CD4-positive, alpha-beta memory T cell (primary cell): ENCODE data around the gene ANGEL1. TPM values are rescaled to one million over a fixed set of nuclear protein-coding genes. Genes with fewer than 3 reads are reported as not detected.
A peak's percentile ranks its signal among the peaks of the same experiment; 100 is the strongest.

Experiments used
- CTCF ChIA-PET: fragments of 350-600 bp; sonication (Branson Sonifier 250); formaldehyde crosslinking; loops from one replicate; lab custom pipeline; 2021; ENCODE audit warnings: inconsistent platforms; ENCODE audit not compliant: partially characterized antibody; lab: Charles Lee
- POLR2A ChIA-PET: fragments of 350-600 bp; sonication (Branson Sonifier 250); formaldehyde crosslinking; loops from one replicate; lab custom pipeline; 2021; ENCODE audit not compliant: partially characterized antibody; lab: Charles Lee
- DNase-seq, 5 donors: peaks; one replicate each; pipeline versions ENCODE4 v3.0.0 to v3.0.0-alpha.2; 2020 to 2022; ENCODE audit warnings: mixed read lengths in 1 of 5
- H3K27ac ChIP-seq: one replicate; pipeline ENCODE4 v1.7.0; 2013; ENCODE audit warnings: low read depth, low read length
- H3K27me3 ChIP-seq: 2 replicates; pipeline ENCODE4 v1.7.0; 2013; ENCODE audit warnings: mild to moderate bottlenecking, low read length, moderate library complexity; ENCODE audit not compliant: insufficient read depth
- H3K36me3 ChIP-seq: 2 replicates; pipeline ENCODE4 v1.7.0; 2013; ENCODE audit warnings: mild to moderate bottlenecking, low read length, moderate library complexity; ENCODE audit not compliant: insufficient read depth
- H3K4me1 ChIP-seq: 2 replicates; pipeline ENCODE4 v1.7.0; 2013; ENCODE audit warnings: mild to moderate bottlenecking, low read length, moderate library complexity; ENCODE audit not compliant: insufficient read depth
- H3K4me3 ChIP-seq, 2 donors: one replicate each; pipeline ENCODE4 v1.7.0; 2013; ENCODE audit warnings: low read length in 2 of 2, mild to moderate bottlenecking in 1 of 2
- H3K9me3 ChIP-seq, 2 donors: one replicate each; pipeline ENCODE4 v1.7.0; 2013; ENCODE audit warnings: low read length in 2 of 2, control low read depth in 1 of 2; ENCODE audit not compliant: control insufficient read depth in 1 of 2
- H3K27ac Mint-ChIP-seq, 7 donors: one replicate each; pipeline ENCODE4 v1.8.0; 2020 to 2021; ENCODE audit warnings: mixed read lengths in 7 of 7, mild to moderate bottlenecking in 6 of 7, inconsistent platforms in 3 of 7, moderate library complexity in 3 of 7
- H3K27me3 Mint-ChIP-seq, 2 donors: one replicate each; pipeline ENCODE4 v1.8.0; 2020 to 2021; ENCODE audit warnings: mixed read lengths in 2 of 2
- H3K36me3 Mint-ChIP-seq, 2 donors: one replicate each; pipeline ENCODE4 v1.8.0; 2020 to 2021; ENCODE audit warnings: mixed read lengths in 2 of 2, inconsistent platforms in 1 of 2, mild to moderate bottlenecking in 1 of 2
- H3K4me1 Mint-ChIP-seq, 4 donors: one replicate each; pipeline ENCODE4 v1.8.0; 2020 to 2021; ENCODE audit warnings: mixed read lengths in 4 of 4, mild to moderate bottlenecking in 1 of 4
- H3K4me3 Mint-ChIP-seq, 8 donors: one replicate each; pipeline ENCODE4 v1.8.0; 2020 to 2021; ENCODE audit warnings: mixed read lengths in 8 of 8, mild to moderate bottlenecking in 7 of 8, moderate library complexity in 6 of 8, inconsistent platforms in 3 of 8
- H3K9me3 Mint-ChIP-seq, 8 donors: one replicate each; pipeline ENCODE4 v1.8.0; 2020 to 2021; ENCODE audit warnings: mixed read lengths in 8 of 8, mild to moderate bottlenecking in 5 of 8, inconsistent platforms in 3 of 8, moderate library complexity in 1 of 8
- intact Hi-C: fragments of 100-400 bp; cut with micrococcal nuclease; formaldehyde crosslinking; loops from one replicate; pipeline ENCODE4 v1.15.1; 2023
- polyA plus RNA-seq, 2 donors: library from polyadenylated mRNA; unstranded; fragments of 300-500 nt; fragmentation: Illumina TruSeq; gene quantifications; one replicate each; pipeline ENCODE4 v1.2.3, GENCODE V29; 2021
- total RNA-seq, 2 experiments: library from RNA; stranded (reverse); gene quantifications; one replicate each; pipeline ENCODE4 v1.2.3, GENCODE V29; 2021

Gene ANGEL1
- total and polyA plus RNA-seq, 4 experiments from 2014 or later, result 17.9 to 32.0 (median 27.0) TPM

DNA sequence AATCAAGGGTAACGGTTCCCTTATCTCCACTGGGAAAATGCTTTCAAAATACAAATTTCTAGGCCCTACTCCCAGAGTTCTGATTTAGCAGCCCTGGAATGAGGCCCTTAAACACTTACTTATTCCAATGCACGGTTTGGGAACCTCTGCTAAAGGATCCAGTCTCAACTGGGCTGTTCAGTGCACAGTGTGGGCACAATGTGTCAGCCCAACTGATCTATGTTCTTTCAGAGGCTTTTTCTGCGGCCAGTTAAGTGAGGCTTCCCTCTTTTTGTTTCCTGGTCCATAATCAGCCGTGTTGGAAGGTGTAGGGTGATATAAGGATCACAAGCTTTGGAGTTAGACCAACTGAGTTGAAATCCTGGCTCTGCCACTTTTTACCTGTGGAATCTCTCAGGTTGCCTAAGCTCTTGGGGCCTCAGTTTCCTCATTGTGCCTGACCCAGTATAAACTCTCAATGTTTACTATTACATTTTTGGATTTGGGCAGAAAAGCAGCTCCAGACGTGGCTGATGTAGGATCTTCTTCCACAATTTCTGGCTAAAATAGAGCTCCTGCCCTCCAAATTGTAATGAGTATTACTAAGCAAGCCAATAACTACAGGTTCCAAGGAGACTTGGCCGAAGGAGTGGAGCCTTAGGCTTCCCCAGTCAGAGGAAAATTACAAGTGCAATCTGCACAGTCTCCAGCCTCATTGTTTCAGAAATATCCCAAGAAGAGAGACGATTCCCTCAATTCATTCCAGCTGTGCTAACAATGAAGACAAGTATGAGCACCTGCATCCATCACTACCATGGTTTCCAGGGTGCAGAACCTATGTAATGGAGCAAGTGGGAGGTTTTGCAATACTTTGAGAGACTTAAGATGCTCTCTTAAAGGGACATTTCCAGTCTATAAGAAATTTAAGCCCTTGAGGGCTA is 2.3 kb upstream of the ANGEL1 start:
- H3K9me3 ChIP-seq, result no peaks in the 10 kb centered on the region
- H3K4me1 ChIP-seq, result peaks cover 24% of the 10 kb centered on the region
- ChIA-PET CTCF (no interaction called here), POLR2A (interaction anchor here (1.7 kb wide), 1 partner anchor 53 kb away, joined by 4 read pairs; the partner anchor contains the start of gene VASH1)
- H3K4me3 Mint-ChIP-seq, result peak overlapping the region in 1 of 8 donors; percentile 3
- H3K4me3 ChIP-seq, result no peak overlapping the region
- DNase-seq, result no peak
- H3K4me1 Mint-ChIP-seq, result peaks cover 18 to 30% (median 22%) of the 10 kb centered on the region in 4 donors
- H3K27me3 Mint-ChIP-seq, result peaks cover 3 to 5% of the 10 kb centered on the region in 2 donors
- no peak overlapping the region for H3K27ac ChIP-seq
- H3K27me3 ChIP-seq, result peaks cover 7% of the 10 kb centered on the region
- no peaks in the 10 kb centered on the region for H3K36me3 ChIP-seq
- H3K27ac Mint-ChIP-seq, result peak overlapping the region in 2 of 7 donors; percentile 36 to 95
- intact Hi-C loops, result loop anchor here (5.0 kb wide), 2 partner anchors 562 to 663 kb away; partner anchors contain the start of genes GPATCH2L, SAMD15 and TMED8
- H3K9me3 Mint-ChIP-seq, result no peaks in the 10 kb centered on the region
- peaks cover 0 to 7% of the 10 kb centered on the region in 2 donors for H3K36me3 Mint-ChIP-seq

DNA sequence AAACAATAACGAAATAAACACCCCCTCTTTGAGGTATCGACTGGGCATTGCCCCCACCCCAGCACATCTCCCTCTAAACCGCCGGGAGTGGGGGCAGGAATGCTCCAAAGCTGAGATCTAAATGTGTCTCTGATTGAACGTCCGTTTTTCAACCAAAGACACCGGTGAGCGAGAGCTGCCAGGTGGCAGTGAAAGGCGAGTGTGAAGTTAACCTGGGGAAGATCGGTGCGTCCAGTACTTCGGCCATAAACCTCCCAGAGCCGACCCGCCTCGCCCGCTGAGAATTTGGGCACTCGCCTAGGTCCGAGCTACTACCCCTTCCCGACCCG is 625 bp downstream of the ANGEL1 start:
- intact Hi-C loops, result loop anchor here (1.0 to 5.0 kb wide), 7 partner anchors 51 to 660 kb away; partner anchors contain the start of genes CIPC, GPATCH2L, GSTZ1 and POMT2
- ChIA-PET POLR2A (interaction anchor here (0.6 to 2.7 kb wide), 18 partner anchors 10 to 830 kb away, joined by 3 to 14 read pairs (median 4); partner anchors contain the start of genes GSTZ1, POMT2, TGFB3 and VASH1), CTCF (interaction anchor here (0.9 to 6.7 kb wide), 9 partner anchors 10 to 504 kb away, joined by 3 to 74 read pairs (median 4); no protein-coding TSS in a partner anchor)
- peak in 3 of 5 donors; percentile 12 to 27 (median 14) for DNase-seq
- H3K36me3 Mint-ChIP-seq, result peaks cover 19 to 24% of the 10 kb centered on the region in 2 donors
- Histone ChIP-seq H3K9me3 (no peaks in the 10 kb centered on the region), H3K4me1 (peaks cover 24% of the 10 kb centered on the region), H3K27me3 (no peaks in the 10 kb centered on the region), H3K27ac (peak overlapping the region; percentile 76), H3K36me3 (peaks cover 17% of the 10 kb centered on the region), H3K4me3 (peak overlapping the region; percentile 43 to 78)
- H3K27me3 Mint-ChIP-seq, result peaks cover 0 to 2% of the 10 kb centered on the region in 2 donors
- peaks cover 21 to 37% (median 29%) of the 10 kb centered on the region in 4 donors for H3K4me1 Mint-ChIP-seq
- H3K27ac Mint-ChIP-seq, result peak overlapping the region; percentile 89 to 98 (median 95)
- no peaks in the 10 kb centered on the region for H3K9me3 Mint-ChIP-seq
- H3K4me3 Mint-ChIP-seq, result peak overlapping the region; percentile 86 to 98 (median 94)

DNA sequence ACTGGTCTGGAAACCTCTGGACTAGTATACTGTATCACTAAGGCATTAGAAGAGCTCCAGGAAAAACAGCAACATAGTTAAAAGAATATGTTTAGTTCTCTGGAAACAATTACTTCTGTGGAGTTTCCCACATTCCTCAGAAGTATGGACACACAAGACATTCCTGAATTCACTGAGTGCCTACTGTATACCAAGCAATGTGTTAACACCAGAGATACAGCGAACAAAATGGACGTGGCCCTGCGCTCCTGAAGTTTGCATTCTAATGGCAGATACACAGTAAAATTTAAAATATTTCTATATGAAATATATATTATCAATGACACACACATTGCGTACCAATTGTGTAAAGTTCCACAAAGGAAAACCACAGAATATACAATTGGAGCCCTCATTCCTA is 1.1 kb downstream of the ANGEL1 start:
- peaks cover 21 to 37% (median 29%) of the 10 kb centered on the region in 4 donors for H3K4me1 Mint-ChIP-seq

DNA sequence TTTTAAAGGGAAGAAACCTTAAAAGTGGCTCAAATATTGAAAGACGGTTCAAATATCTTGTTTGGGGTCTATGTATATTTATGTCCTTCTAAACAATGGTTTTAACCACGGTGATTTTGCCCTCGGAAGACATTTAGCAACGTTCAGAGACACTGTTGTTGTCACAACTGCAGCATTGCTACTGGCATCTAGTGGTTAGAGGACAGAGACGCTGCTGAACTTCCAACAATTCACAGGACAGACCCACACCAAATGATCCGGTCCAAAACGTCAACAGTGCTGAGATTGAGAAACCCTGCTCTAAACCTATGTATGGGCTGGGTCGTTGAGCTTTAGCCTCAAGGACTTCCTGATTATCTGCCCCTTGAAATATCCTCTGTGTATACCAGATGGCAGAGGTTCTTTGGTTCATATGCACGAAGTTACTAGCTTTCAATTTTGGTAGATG is 1.7 kb downstream of the ANGEL1 start:
- peaks cover 28% of the 10 kb centered on the region for H3K36me3 ChIP-seq
- H3K27me3 ChIP-seq, result no peaks in the 10 kb centered on the region
- peaks cover 24% of the 10 kb centered on the region for H3K4me1 ChIP-seq
- DNase-seq, result peak in 4 of 5 donors; percentile 16 to 38 (median 29)
- Mint-ChIP-seq H3K27ac (peak overlapping the region; percentile 71 to 97 (median 89)), H3K36me3 (peaks cover 28 to 33% of the 10 kb centered on the region in 2 donors), H3K4me3 (peak overlapping the region; percentile 81 to 98 (median 92)), H3K9me3 (no peaks in the 10 kb centered on the region), H3K27me3 (peaks cover 0 to 2% of the 10 kb centered on the region in 2 donors), H3K4me1 (peaks cover 21 to 37% (median 29%) of the 10 kb centered on the region in 4 donors)
- POLR2A ChIA-PET, result interaction anchor here (0.8 to 2.7 kb wide), 5 partner anchors 42 to 510 kb away, joined by 3 to 13 read pairs (median 4); partner anchors contain the start of genes GSTZ1, POMT2 and VASH1
- peak overlapping the region in 1 of 2 donors; percentile 17 for H3K4me3 ChIP-seq
- intact Hi-C loops, result loop anchor here (1.0 to 5.0 kb wide), 4 partner anchors 26 to 659 kb away; partner anchors contain the start of genes GPATCH2L, SAMD15 and TMED8
- H3K27ac ChIP-seq, result peak overlapping the region; percentile 0
- CTCF ChIA-PET, result interaction anchor here (0.7 to 6.7 kb wide), 11 partner anchors 8 to 505 kb away, joined by 3 to 74 read pairs (median 4); no protein-coding TSS in a partner anchor
- H3K9me3 ChIP-seq, result no peaks in the 10 kb centered on the region

More for the DNA sequence above, 1.1 kb downstream of the ANGEL1 start:
- peak overlapping the region; percentile 89 to 98 (median 95) for H3K27ac Mint-ChIP-seq
- peaks cover 24 to 27% of the 10 kb centered on the region in 2 donors for H3K36me3 Mint-ChIP-seq
- peaks cover 22% of the 10 kb centered on the region for H3K36me3 ChIP-seq
- peak overlapping the region; percentile 86 to 98 (median 94) for H3K4me3 Mint-ChIP-seq
- H3K9me3 ChIP-seq, result no peaks in the 10 kb centered on the region
- CTCF ChIA-PET, result interaction anchor here (0.9 to 6.7 kb wide), 10 partner anchors 10 to 504 kb away, joined by 3 to 74 read pairs (median 4); no protein-coding TSS in a partner anchor
- intact Hi-C loops, result loop anchor here (1.0 to 5.0 kb wide), 4 partner anchors 27 to 659 kb away; partner anchors contain the start of genes GPATCH2L, SAMD15 and TMED8
- POLR2A ChIA-PET, result interaction anchor here (0.6 to 2.7 kb wide), 14 partner anchors 9 to 509 kb away, joined by 3 to 14 read pairs (median 6); partner anchors contain the start of genes GSTZ1, POMT2 and VASH1
- H3K27me3 ChIP-seq, result no peaks in the 10 kb centered on the region
- H3K4me3 ChIP-seq, result peak overlapping the region; percentile 17 to 43
- peaks cover 24% of the 10 kb centered on the region for H3K4me1 ChIP-seq
- no peaks in the 10 kb centered on the region for H3K9me3 Mint-ChIP-seq
- peak overlapping the region; percentile 76 for H3K27ac ChIP-seq
- H3K27me3 Mint-ChIP-seq, result peaks cover 0 to 2% of the 10 kb centered on the region in 2 donors
- no peak for DNase-seq

DNA sequence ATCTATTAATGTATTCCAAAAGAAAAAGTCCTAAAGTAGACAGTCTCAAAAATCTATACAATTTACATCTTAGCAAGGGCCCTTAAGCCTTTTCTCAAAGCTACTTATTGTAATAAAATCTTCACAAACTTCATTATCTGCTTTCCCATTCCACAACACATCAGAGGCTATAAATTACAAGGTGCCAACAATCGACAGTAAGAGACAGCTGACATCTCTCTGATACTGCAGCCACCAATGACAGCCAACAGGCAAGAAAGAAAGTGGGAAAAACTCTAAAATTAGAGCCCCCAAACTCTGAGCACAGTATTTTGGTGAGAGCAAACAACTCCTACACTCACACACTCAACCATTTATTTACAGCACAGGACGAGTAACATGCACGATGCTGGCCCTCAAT is 2.2 kb downstream of the ANGEL1 start:
- peaks cover 31 to 37% of the 10 kb centered on the region in 2 donors for H3K36me3 Mint-ChIP-seq
- H3K4me1 Mint-ChIP-seq, result peaks cover 21 to 37% (median 29%) of the 10 kb centered on the region in 4 donors
- no peaks in the 10 kb centered on the region for H3K9me3 ChIP-seq
- peaks cover 24% of the 10 kb centered on the region for H3K4me1 ChIP-seq
- peak overlapping the region in 6 of 7 donors; percentile 71 to 97 (median 86) for H3K27ac Mint-ChIP-seq
- H3K4me3 ChIP-seq, result no peak overlapping the region
- POLR2A ChIA-PET, result interaction anchor here (0.8 to 2.7 kb wide), 5 partner anchors 42 to 510 kb away, joined by 3 to 13 read pairs (median 4); partner anchors contain the start of genes GSTZ1, POMT2 and VASH1
- no peak for DNase-seq
- H3K4me3 Mint-ChIP-seq, result peak overlapping the region; percentile 81 to 98 (median 92)
- no peaks in the 10 kb centered on the region for H3K27me3 ChIP-seq
- intact Hi-C loops, result loop anchor here (2.0 to 5.0 kb wide), 3 partner anchors 26 to 658 kb away; partner anchors contain the start of genes GPATCH2L, SAMD15 and TMED8
- H3K27me3 Mint-ChIP-seq, result peaks cover 0 to 2% of the 10 kb centered on the region in 2 donors
- CTCF ChIA-PET, result interaction anchor here (0.6 to 6.7 kb wide), 9 partner anchors 8 to 505 kb away, joined by 3 to 74 read pairs (median 4); no protein-coding TSS in a partner anchor
- H3K9me3 Mint-ChIP-seq, result no peaks in the 10 kb centered on the region
- peaks cover 32% of the 10 kb centered on the region for H3K36me3 ChIP-seq
- H3K27ac ChIP-seq, result peak overlapping the region; percentile 0

DNA sequence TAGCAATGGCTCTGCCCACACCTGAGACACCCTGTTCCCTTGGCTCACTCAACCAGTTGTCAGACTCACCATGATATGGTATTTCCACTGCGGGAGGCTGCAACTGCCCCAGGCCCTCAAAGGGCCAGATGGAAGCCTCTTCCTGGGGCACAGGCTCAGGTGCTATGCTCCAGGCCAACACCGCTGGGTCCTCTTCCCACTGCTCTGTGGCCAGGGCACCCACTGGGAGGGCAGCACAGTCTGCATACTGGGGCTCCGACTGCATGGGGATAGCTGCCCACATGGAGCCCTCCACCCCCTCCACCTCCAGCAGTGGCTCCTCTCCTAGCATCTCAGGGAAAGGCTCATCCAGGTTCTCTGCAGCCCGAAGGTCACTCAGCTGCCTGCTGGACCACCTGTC is 3.7 kb downstream of the ANGEL1 start:
- H3K36me3 Mint-ChIP-seq, result peaks cover 35 to 51% of the 10 kb centered on the region in 2 donors
- ChIA-PET CTCF (interaction anchor here (6.7 kb wide), 1 partner anchor 99 kb away, joined by 74 read pairs; no protein-coding TSS in a partner anchor), POLR2A (no interaction called here)
- Histone ChIP-seq H3K4me1 (peaks cover 24% of the 10 kb centered on the region), H3K27me3 (no peaks in the 10 kb centered on the region), H3K9me3 (no peaks in the 10 kb centered on the region), H3K4me3 (no peak overlapping the region), H3K27ac (no peak overlapping the region), H3K36me3 (peaks cover 37% of the 10 kb centered on the region)
- H3K4me1 Mint-ChIP-seq, result peaks cover 21 to 37% (median 29%) of the 10 kb centered on the region in 4 donors
- no peak for DNase-seq
- H3K4me3 Mint-ChIP-seq, result no peak overlapping the region
- intact Hi-C loops, result no loop called here
- H3K9me3 Mint-ChIP-seq, result no peaks in the 10 kb centered on the region
- H3K27me3 Mint-ChIP-seq, result peaks cover 0 to 2% of the 10 kb centered on the region in 2 donors
- H3K27ac Mint-ChIP-seq, result no peak overlapping the region
